Activated B cell treated with CpG ODN at 0.5 μM for 24 hours (primary cell): ENCODE measurements around the gene APOL4. TPM values are rescaled to one million over a fixed set of nuclear protein-coding genes. Genes with fewer than 3 reads are reported as not detected.

ENCODE experiments used
- ATAC-seq: fragments of 200-7000 bp; cut with Tn5 transposase; one replicate; pipeline ENCODE4 v1.10.0; 2021; ENCODE audit warnings: low read depth, mild to moderate bottlenecking, moderate library complexity
- CTCF ChIA-PET: fragments of 350-600 bp; sonication (Branson Sonifier 250); formaldehyde crosslinking; loops from one replicate; lab custom pipeline; 2021; ENCODE audit warnings: antibody characterized with exemption; lab: Charles Lee
- POLR2A ChIA-PET: fragments of 350-600 bp; sonication (Branson Sonifier 250); formaldehyde crosslinking; loops from one replicate; lab custom pipeline; 2021; ENCODE audit warnings: antibody characterized with exemption; lab: Charles Lee
- DNase-seq: peaks from one replicate; pipeline ENCODE4 v3.0.0; 2022
- H3K27ac Mint-ChIP-seq: one replicate; pipeline ENCODE4 v1.8.0; 2020; ENCODE audit warnings: mixed read lengths
- H3K27me3 Mint-ChIP-seq: one replicate; pipeline ENCODE4 v1.8.0; 2021; ENCODE audit warnings: mixed read lengths
- H3K36me3 Mint-ChIP-seq: one replicate; pipeline ENCODE4 v1.8.0; 2021; ENCODE audit warnings: low read depth, mixed read lengths
- H3K4me1 Mint-ChIP-seq: one replicate; pipeline ENCODE4 v1.8.0; 2021; ENCODE audit warnings: mixed read lengths
- H3K4me3 Mint-ChIP-seq: one replicate; pipeline ENCODE4 v1.8.0; 2020; ENCODE audit warnings: mild to moderate bottlenecking, mixed read lengths
- H3K9me3 Mint-ChIP-seq: one replicate; pipeline ENCODE4 v1.8.0; 2020; ENCODE audit warnings: mixed read lengths
- intact Hi-C: fragments of 100-400 bp; cut with micrococcal nuclease; formaldehyde crosslinking; loops from one replicate; pipeline ENCODE4 v1.15.1; 2024
- total RNA-seq: library from RNA; stranded (reverse); gene quantifications from 2 replicates; pipeline ENCODE4 v1.2.3, GENCODE V29; 2022
- TF ChIP-seq, protein P1 (sequence below): fragments of 200-600 bp; IDR thresholded peaks from one replicate; pipeline ENCODE4 v1.8.0; 2022; ENCODE audit warnings: antibody characterized with exemption, mild to moderate bottlenecking

Gene APOL4
- total RNA-seq, 1 donor from 2014 or later, result not detected

DNA sequence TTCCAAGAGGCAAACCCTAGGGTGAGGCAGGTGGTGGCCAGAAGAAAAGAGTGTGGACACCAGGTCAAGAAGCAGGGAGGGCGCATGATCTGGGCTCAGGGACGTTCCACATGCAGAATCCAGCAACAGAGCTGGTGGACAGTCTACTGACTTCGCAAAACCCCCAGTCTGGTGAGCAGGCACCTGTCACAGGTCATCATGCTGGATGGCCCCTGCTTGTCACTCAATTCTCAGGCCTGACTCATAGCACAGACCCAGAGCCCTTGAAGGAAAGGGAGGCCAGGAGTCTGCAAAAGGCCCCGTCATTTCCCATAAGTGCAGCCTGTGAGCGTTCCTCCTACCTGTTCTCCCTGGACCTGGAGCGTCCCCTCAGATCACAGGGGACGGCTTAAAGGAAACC is 18.2 kb downstream of the APOL4 start:
- H3K36me3 Mint-ChIP-seq, result no peaks in the 10 kb centered on the region
- intact Hi-C loops, result no loop called here
- H3K9me3 Mint-ChIP-seq, result no peaks in the 10 kb centered on the region
- ChIA-PET CTCF (no interaction called here), POLR2A (no interaction called here)
- H3K4me1 Mint-ChIP-seq, result peaks cover 3% of the 10 kb centered on the region
- DNase-seq (no peak), ATAC-seq (no peak)
- no peaks in the 10 kb centered on the region for H3K27me3 Mint-ChIP-seq
- no peak overlapping the region for H3K4me3 Mint-ChIP-seq
- no peak overlapping the region for H3K27ac Mint-ChIP-seq
- TF ChIP-seq, protein P1, sequence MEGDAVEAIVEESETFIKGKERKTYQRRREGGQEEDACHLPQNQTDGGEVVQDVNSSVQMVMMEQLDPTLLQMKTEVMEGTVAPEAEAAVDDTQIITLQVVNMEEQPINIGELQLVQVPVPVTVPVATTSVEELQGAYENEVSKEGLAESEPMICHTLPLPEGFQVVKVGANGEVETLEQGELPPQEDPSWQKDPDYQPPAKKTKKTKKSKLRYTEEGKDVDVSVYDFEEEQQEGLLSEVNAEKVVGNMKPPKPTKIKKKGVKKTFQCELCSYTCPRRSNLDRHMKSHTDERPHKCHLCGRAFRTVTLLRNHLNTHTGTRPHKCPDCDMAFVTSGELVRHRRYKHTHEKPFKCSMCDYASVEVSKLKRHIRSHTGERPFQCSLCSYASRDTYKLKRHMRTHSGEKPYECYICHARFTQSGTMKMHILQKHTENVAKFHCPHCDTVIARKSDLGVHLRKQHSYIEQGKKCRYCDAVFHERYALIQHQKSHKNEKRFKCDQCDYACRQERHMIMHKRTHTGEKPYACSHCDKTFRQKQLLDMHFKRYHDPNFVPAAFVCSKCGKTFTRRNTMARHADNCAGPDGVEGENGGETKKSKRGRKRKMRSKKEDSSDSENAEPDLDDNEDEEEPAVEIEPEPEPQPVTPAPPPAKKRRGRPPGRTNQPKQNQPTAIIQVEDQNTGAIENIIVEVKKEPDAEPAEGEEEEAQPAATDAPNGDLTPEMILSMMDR, result no peak

DNA sequence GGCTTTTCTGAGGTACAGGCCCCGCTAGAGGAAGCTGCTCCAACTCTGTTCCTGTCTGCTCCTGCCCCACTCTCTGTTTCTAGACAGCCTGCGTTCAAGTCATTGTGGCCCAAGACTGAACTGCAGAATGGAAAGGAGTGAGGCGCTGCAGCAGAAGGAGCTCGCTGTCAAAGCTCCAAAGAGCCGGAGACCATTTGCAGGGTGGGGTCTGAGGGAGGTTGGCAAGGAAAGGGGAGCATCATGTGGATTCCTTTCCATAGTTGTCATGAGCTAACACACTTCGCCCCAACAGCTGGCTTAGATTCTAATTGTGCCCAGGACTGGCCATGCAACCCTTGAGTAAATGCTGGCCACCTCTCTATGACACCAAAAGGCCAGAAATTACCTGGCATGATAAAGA is 18.8 kb downstream of the APOL4 start:
- POLR2A ChIA-PET, result no interaction called here
- peaks cover 3% of the 10 kb centered on the region for H3K4me1 Mint-ChIP-seq
- H3K4me3 Mint-ChIP-seq, result no peak overlapping the region
- H3K36me3 Mint-ChIP-seq, result no peaks in the 10 kb centered on the region
- DNase-seq (no peak), ATAC-seq (no peak)
- intact Hi-C loops, result no loop called here
- no peaks in the 10 kb centered on the region for H3K9me3 Mint-ChIP-seq
- no peaks in the 10 kb centered on the region for H3K27me3 Mint-ChIP-seq
- no peak overlapping the region for H3K27ac Mint-ChIP-seq
- TF ChIP-seq, protein P1, result no peak
- CTCF ChIA-PET, result interaction anchor here (0.6 to 1.2 kb wide), 2 partner anchors 152 to 235 kb away, joined by 3 read pairs; no protein-coding TSS in a partner anchor

DNA sequence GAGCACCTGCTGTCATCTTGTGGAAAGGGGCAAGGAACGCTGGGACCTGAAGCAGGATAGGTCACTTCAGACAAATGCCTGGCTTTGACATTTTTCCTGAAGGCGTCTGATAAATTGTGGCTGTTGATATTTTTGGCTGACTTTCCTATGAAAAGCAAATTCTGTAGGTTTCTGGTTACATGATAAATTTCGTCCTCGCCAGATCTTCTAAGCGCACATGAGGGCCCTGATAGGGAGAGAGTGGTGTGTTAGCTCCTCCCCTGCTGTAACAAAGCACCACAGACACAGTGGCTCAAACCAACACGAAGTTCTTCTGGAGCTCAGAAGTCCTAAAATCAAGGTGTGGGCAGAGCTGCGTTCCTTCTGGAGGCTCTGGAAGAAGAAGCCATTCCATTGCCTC is 19.6 kb downstream of the APOL4 start:
- H3K36me3 Mint-ChIP-seq, result no peaks in the 10 kb centered on the region
- no peaks in the 10 kb centered on the region for H3K9me3 Mint-ChIP-seq
- TF ChIP-seq, protein P1, result no peak
- DNase-seq (no peak), ATAC-seq (no peak)
- no peaks in the 10 kb centered on the region for H3K27me3 Mint-ChIP-seq
- peaks cover 3% of the 10 kb centered on the region for H3K4me1 Mint-ChIP-seq
- CTCF ChIA-PET, result interaction anchor here (0.6 to 1.4 kb wide), 5 partner anchors 37 to 243 kb away, joined by 3 to 10 read pairs (median 3); no protein-coding TSS in a partner anchor
- intact Hi-C loops, result no loop called here
- H3K27ac Mint-ChIP-seq, result no peak overlapping the region
- H3K4me3 Mint-ChIP-seq, result no peak overlapping the region
- POLR2A ChIA-PET, result no interaction called here

DNA sequence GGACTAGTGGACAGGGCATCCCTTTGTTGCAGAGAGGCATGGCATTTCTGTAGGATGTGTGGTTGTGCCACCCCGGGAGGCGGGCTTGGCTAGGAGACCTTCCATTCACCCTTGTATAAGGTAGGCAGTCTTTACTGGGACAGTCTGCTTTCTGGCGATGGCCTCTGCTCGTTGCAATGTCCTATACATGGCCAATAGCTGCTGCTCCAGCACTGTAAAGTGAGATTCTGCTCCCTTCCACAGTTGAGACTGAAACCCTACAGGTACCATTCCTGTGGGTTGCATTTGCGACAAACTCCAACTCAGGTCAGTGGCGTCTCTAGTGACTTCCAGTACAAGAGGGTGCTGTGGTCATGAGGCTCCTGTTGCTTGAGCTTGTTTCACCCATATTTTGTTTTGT is 20.7 kb downstream of the APOL4 start:
- TF ChIP-seq, protein P1, result no peak
- DNase-seq, result no peak
- Mint-ChIP-seq H3K4me3 (no peak overlapping the region), H3K9me3 (no peaks in the 10 kb centered on the region), H3K27ac (no peak overlapping the region), H3K36me3 (no peaks in the 10 kb centered on the region), H3K4me1 (peaks cover 3% of the 10 kb centered on the region), H3K27me3 (no peaks in the 10 kb centered on the region)
- POLR2A ChIA-PET, result no interaction called here
- intact Hi-C loops, result loop anchor here (1.0 kb wide), 4 partner anchors 19 to 831 kb away; no protein-coding TSS in a partner anchor
- CTCF ChIA-PET, result interaction anchor here (0.6 to 4.8 kb wide), 11 partner anchors 18 to 312 kb away, joined by 3 to 70 read pairs (median 5); partner anchors contain the start of genes APOL2 and APOL3
- ATAC-seq, result no peak

DNA sequence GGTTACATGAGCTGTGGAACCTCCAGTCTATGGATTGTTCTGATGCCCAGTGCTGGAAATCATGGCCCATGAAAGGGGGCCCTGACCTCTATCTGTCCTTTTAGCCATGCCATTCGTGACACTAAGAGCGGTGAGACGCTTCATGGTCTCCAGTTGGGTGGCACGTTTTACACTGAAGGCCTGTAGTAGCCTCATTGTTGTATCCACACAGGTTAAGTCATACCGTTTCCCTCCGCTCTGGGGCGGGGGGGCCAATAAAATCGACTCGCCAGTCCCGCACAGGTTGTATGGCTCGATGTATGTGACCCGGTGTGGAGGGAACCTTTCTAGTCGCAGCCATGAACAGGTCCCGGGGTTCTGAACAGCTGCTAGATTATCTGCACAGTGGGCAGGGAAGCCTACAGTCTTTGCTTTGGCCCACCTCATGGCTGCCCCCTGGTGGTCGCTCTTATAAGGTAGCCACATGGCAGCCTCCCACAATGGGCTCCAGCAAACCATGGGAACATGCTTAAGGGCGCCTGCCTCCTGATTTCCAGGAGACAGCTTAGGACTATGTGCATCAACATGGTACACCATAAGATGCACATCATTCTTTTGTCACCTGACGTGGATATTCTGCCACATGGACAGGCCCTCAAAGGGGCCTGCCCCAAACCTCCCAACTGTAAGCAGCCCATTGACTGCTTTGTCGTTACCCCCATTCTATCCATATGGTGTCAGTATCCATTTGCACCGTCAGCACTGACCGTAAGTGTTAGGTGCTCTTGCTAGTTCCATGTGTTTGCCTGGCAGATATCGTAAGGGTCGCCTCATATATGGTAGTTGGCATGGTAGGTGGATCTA is 21.4 kb downstream of the APOL4 start:
- Mint-ChIP-seq H3K36me3 (no peaks in the 10 kb centered on the region), H3K4me3 (no peak overlapping the region), H3K9me3 (no peaks in the 10 kb centered on the region), H3K4me1 (peaks cover 3% of the 10 kb centered on the region), H3K27me3 (no peaks in the 10 kb centered on the region), H3K27ac (no peak overlapping the region)
- intact Hi-C loops, result loop anchor here (1.0 kb wide), 4 partner anchors 18 to 830 kb away; no protein-coding TSS in a partner anchor
- POLR2A ChIA-PET, result interaction anchor here (1.4 to 1.9 kb wide), 2 partner anchors 17 to 24 kb away, joined by 5 to 6 read pairs; no protein-coding TSS in a partner anchor
- ATAC-seq (peak; percentile 100), DNase-seq (peak; percentile 78)
- TF ChIP-seq, protein P1, result no peak
- CTCF ChIA-PET, result interaction anchor here (0.9 to 4.8 kb wide), 12 partner anchors 11 to 114 kb away, joined by 3 to 70 read pairs (median 5); partner anchors contain the start of genes APOL2 and APOL3
